DMS 273 treated with DMSO at 0.1 percent for 48 hours (cell line): Measurements from ENCODE around the gene PLPPR1.
A peak's percentile ranks its signal among the peaks of the same experiment; 100 is the strongest.
"Not testable (repeated sequence)": the region's sequence is repeated elsewhere in the genome, so short reads cannot be mapped to it uniquely, and the experiment has no call there.

Experiments used
- DNase-seq: peaks from one replicate; lab custom pipeline; 2025; lab: John Stamatoyannopoulos, UW

PLPPR1 gene

DNA sequence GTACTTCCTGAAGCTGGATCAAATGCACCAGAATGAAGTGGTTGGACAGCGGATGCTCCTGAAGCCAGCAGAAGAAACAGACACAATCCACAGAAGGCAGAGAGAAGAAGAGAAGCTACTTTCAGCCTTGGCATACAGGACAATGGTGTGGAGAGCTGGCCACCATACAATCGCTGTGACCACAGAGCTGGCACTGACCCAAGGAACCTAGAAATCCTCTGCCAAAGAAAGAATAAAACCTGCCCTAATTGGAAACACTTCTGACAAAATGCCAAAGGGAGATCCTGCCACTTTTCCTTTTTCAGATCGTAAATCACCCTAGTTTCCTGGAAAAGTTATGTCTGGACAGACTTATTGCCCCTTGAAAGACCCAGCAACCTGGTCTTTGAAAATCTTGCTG, 278.5 kb downstream of the PLPPR1 start:
- DNase-seq: no peak

GRCh38 chr9:101307524-101308213, 279.1 kb downstream of the PLPPR1 start:
- DNase-seq: no peak

GRCh38 chr9:101309139-101309538, 280.6 kb downstream of the PLPPR1 start:
- DNase-seq: no peak

GRCh38 chr9:101311191-101311590, 282.7 kb downstream of the PLPPR1 start:
- no peak for DNase-seq

- DNase-seq: peak; percentile 66
Measured at GRCh38 chr9:101311758-101312420, 283.4 kb downstream of the PLPPR1 start.

DNA sequence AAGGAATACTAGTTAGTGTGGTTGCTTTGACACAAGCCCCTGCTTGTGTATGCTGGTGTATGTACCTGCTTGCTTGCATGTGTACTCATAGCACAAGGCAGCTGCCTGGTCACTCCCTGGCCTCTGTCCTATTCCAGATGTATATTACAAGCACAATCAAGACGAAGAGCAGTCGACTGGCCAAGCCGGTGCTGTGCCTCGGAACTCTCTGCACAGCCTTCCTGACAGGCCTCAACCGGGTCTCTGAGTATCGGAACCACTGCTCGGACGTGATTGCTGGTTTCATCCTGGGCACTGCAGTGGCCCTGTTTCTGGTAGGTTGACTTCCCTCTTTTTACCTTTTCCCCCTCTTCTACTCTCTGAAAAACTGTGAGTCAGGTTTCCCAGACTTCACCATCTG, 284.1 kb downstream of the PLPPR1 start:
- no peak for DNase-seq

- DNase-seq: no peak
Measured at GRCh38 chr9:101315112-101315450, 286.6 kb downstream of the PLPPR1 start.

GRCh38 chr9:101317735-101318134, 289.2 kb downstream of the PLPPR1 start:
- no peak for DNase-seq

DNA sequence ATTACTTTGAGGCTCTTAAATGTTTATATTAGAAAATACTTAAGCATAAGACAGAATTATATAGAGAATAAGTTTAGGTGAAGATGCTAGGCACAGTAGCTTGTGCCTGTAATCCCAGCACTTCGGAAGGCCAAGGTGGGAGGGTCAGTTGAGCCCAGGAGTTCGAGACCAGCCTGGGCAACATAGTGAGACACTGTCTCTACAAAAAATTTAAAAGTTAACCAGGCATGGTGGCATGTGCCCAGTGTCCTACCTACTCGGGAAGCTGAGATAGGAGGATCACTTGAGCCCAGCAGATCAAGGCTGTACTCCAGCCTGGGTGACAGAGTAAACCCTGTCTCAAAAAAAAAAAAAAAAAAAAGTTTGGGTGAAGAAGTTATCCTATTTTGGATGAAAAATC, 294.6 kb downstream of the PLPPR1 start:
- DNase-seq: no peak

- no peak for DNase-seq
Measured at GRCh38 chr9:101324245-101324804, 295.8 kb downstream of the PLPPR1 start.

- DNase-seq: no peak
Measured at GRCh38 chr9:101325053-101325452, 296.5 kb downstream of the PLPPR1 start.

DNA sequence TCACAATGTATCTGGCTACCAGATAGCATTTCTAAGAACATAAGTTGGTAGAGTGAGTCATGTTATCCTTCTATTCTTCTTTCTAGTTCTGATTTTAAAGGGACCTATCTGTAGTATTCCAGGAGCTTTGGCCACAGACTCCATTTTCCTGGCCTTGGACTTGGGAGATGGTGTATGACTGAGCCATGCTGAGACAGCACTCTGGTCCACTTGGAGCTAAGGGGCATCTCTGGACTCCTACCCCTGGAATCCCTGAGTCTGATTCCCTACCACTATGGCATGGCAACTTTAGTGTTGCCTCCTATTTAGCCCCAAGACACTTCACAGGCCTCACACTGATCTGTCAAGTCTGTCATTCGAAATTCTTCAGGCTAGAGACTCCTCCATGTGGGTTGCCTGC, 297.5 kb downstream of the PLPPR1 start:
- DNase-seq: no peak

DNA sequence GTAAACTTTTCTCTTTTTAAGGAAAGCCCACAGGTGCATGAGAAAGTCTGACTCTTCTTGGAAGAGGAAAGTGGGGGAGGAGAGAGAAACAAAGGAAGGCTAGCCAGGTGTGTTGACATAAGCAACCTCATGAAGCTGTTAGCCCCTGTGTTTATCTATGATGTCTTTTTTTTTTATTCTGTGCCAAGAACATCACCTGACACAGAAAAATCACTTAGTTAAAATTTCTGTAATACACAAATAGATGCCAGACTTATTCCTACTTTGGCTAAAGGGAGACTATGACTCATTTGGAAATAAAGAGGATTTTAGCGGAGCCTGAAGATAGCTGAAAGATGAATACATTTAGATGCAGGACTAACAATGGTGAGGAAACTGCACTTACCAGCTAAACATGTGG, 298.0 kb downstream of the PLPPR1 start:
- DNase-seq: no peak

GRCh38 chr9:101327422-101327909, 298.9 kb downstream of the PLPPR1 start:
- DNase-seq: not testable (repeated sequence)

GRCh38 chr9:101332362-101332761, 303.8 kb downstream of the PLPPR1 start:
- DNase-seq: no peak

- DNase-seq: no peak
Measured at GRCh38 chr9:101333490-101333889, 305.0 kb downstream of the PLPPR1 start.

DNA sequence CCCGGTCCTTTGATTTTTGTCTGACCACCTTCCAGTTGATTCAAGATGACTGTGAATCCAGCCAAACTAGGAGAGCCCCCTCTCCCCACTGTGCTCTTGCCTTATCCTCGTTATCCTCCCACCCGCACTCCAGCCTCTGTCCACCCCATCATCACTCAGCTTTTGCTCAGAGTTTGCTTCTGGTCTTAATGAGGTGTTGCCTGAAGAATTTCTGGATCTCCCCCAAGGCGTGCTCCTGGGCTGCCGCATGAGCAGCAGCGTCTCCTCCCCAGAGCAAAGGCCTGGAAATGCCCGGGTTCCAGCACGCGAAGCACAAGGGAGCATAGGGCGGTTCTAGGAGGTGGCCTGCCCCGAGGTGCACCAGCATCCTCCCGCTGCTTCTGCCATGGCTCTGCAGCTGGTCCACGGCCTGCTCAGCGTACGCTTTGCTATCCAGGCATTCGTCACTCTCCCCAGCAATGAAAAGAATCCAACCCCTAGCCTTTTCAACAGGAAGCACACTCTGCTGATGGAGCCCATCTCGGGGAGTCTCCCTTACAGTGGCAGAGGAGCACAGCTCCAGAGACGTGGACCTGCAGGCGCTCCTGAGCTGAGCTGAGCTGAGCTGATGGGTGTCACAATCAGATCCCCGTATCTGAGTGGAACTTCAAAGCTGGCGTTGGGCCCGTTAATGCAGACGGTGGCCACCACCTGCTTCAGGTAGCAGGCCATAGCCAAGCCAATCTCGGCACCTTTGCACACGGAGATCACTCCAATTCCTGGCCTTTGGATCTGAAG, 305.6 kb downstream of the PLPPR1 start:
- no peak for DNase-seq

DNA sequence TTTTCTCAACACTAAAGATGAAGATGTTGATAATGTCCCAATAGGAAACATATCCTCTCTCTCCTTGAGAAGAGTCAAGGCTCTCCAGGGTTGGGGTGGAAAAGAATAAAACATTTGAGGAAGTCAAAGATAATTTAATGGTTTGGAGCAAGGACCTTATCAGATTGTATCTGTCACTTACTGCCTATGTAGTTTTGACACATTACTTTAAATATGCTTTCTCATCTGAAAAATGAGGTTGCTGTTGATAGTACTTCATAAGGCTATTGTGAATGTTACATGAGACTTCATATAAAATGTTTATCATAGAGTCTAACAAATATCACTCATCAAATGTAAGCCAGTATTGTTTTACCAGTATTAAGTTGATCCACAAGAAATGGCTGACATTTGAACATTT, 307.6 kb downstream of the PLPPR1 start:
- no peak for DNase-seq

GRCh38 chr9:101337237-101337636, 308.7 kb downstream of the PLPPR1 start:
- DNase-seq: no peak

GRCh38 chr9:101341958-101342357, 313.4 kb downstream of the PLPPR1 start:
- DNase-seq: no peak

- DNase-seq: no peak
Measured at GRCh38 chr9:101342595-101342994, 314.1 kb downstream of the PLPPR1 start.

GRCh38 chr9:101350285-101350684, 321.8 kb downstream of the PLPPR1 start:
- no peak for DNase-seq
